Neural crest cell (in vitro differentiated cells): ENCODE measurements around the gene SPATA13. TPM values are rescaled to one million over a fixed set of nuclear protein-coding genes. Genes with fewer than 3 reads are reported as not detected.
"Not testable (repeated sequence)": the region's sequence is repeated elsewhere in the genome, so short reads cannot be mapped to it uniquely, and the experiment has no call there.

ENCODE experiments used
- DNase-seq: peaks from one replicate; pipeline ENCODE4 v3.0.0; 2021; ENCODE audit warnings: low read depth, mixed read lengths, low spot score
- H3K27ac Mint-ChIP-seq: one replicate; pipeline ENCODE4 v1.8.0; 2021; ENCODE audit warnings: mild to moderate bottlenecking, mixed read lengths; ENCODE audit not compliant: unreplicated experiment
- H3K27me3 Mint-ChIP-seq: 2 replicates; pipeline ENCODE4 v1.8.0; 2021; ENCODE audit warnings: low read depth, mild to moderate bottlenecking, mixed read lengths
- H3K36me3 Mint-ChIP-seq: 2 replicates; pipeline ENCODE4 v1.8.0; 2021; ENCODE audit warnings: low read depth, mild to moderate bottlenecking, mixed read lengths
- H3K4me1 Mint-ChIP-seq: 2 replicates; pipeline ENCODE4 v1.8.0; 2021; ENCODE audit warnings: mixed read lengths
- H3K4me3 Mint-ChIP-seq: one replicate; pipeline ENCODE4 v1.8.0; 2021; ENCODE audit warnings: mild to moderate bottlenecking, mixed read lengths
- H3K9me3 Mint-ChIP-seq: 2 replicates; pipeline ENCODE4 v1.8.0; 2021; ENCODE audit warnings: mixed read lengths
- total RNA-seq: library from RNA; stranded (reverse); gene quantifications from 2 replicates; pipeline ENCODE4 v1.2.1, GENCODE V29; 2021
- TF ChIP-seq, protein P1 (sequence below): fragments of 200-600 bp; sonication (generic); conservative IDR thresholded peaks from 2 replicates; pipeline ENCODE4 v1.5.0; 2021; ENCODE audit warnings: antibody characterized with exemption, mild to moderate bottlenecking

Gene SPATA13
- total RNA-seq, 1 donor from 2014 or later = 45.8 TPM

DNA sequence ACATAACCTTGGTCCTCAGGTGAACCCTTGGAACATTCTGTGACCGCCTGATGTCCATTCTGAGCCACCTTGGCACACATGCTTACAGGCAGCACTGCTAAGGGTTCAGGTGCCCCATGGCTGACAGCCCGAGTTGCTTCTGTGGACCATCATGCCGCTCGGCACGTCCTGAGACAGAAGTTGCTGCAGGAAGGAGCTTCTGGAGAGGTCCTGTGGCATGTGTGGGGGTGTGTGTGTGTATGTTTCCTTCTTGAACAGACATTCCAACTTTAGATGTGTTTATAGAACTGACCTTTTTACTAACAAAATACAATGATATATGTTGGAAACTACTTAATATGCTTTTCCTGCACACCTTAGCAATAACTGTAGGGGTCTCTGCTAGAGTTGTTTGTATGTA lies 144.1 kb downstream of the SPATA13 start:
- Mint-ChIP-seq H3K27me3 (no peaks in the 10 kb centered on the region), H3K36me3 (peaks cover 2% of the 10 kb centered on the region)
- TF ChIP-seq, protein P1, sequence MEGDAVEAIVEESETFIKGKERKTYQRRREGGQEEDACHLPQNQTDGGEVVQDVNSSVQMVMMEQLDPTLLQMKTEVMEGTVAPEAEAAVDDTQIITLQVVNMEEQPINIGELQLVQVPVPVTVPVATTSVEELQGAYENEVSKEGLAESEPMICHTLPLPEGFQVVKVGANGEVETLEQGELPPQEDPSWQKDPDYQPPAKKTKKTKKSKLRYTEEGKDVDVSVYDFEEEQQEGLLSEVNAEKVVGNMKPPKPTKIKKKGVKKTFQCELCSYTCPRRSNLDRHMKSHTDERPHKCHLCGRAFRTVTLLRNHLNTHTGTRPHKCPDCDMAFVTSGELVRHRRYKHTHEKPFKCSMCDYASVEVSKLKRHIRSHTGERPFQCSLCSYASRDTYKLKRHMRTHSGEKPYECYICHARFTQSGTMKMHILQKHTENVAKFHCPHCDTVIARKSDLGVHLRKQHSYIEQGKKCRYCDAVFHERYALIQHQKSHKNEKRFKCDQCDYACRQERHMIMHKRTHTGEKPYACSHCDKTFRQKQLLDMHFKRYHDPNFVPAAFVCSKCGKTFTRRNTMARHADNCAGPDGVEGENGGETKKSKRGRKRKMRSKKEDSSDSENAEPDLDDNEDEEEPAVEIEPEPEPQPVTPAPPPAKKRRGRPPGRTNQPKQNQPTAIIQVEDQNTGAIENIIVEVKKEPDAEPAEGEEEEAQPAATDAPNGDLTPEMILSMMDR = no peak

DNA sequence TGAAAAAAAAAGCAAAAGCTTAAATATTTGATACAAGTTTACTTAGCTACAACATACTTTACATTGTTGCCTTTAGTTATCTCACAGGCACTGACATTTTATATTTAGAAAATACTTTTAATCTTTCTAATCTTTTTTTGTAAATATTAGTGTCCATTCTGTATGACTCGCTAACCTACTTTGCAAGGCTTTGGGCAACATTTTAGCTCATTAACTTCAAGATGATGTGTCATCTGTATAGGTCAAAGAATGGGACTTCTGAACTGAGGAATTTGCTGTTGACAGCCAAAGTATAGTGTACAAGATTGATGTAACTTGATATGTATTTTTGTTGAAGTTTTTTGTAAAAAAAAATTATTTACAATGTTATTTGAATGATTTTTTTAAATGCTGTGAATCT lies 146.1 kb downstream of the SPATA13 start:
- no peaks in the 10 kb centered on the region for H3K9me3 Mint-ChIP-seq
- H3K36me3 Mint-ChIP-seq = peaks cover 2% of the 10 kb centered on the region
- DNase-seq = no peak
- no peak overlapping the region for H3K4me3 Mint-ChIP-seq
- no peaks in the 10 kb centered on the region for H3K4me1 Mint-ChIP-seq
- TF ChIP-seq, protein P1 = no peak
- H3K27me3 Mint-ChIP-seq = no peaks in the 10 kb centered on the region
- H3K27ac Mint-ChIP-seq = no peak overlapping the region

More for the DNA sequence above, 144.1 kb downstream of the SPATA13 start:
- H3K4me3 Mint-ChIP-seq = no peak overlapping the region
- DNase-seq = no peak
- no peaks in the 10 kb centered on the region for H3K4me1 Mint-ChIP-seq
- no peak overlapping the region for H3K27ac Mint-ChIP-seq
- no peaks in the 10 kb centered on the region for H3K9me3 Mint-ChIP-seq

DNA sequence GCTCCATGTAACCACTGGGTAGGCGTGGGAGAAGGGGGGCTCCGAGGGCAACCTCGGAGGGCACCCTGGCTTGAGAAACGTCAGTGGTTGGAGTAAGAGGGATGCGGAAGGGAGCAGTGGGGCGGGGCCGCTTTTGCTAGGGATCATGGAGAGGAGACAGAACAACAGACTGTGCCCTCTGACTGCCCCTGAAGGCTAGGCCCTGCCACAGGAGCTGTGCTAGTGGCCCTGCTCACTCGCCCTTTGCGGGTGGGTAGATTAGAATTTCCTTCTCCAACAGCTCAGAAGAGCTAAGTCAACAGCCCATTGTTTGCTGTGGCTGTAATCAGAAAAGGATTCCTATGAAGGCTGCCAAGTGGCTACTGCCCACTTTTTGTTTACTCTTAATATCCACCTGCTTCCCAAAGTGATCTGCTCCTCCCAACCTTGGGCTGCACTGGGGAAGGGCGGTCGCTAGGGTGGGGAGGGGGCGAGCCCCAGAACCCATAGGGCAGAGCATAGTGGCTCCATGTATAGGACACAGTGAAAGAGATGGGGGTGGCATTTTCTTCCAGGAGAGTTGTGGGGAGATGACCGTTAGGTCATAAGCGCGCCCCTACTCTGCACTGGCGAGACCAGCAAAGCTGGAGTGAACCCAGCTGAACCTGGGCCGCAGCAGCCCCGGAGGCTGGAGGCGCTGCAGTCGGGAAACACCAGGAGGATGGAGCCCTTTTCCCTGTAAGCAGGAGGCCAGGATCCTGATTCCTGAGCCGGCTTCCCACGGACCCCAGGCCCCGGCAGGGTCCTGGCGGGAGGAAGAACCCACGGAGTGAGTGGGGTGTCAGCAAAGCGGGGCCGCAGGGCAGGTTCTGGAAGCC lies 146.9 kb downstream of the SPATA13 start:
- Mint-ChIP-seq H3K36me3 (peaks cover 2% of the 10 kb centered on the region), H3K9me3 (no peaks in the 10 kb centered on the region), H3K4me3 (no peak overlapping the region), H3K27ac (no peak overlapping the region), H3K4me1 (no peaks in the 10 kb centered on the region), H3K27me3 (no peaks in the 10 kb centered on the region)
- DNase-seq = no peak
- TF ChIP-seq, protein P1 = no peak

DNA sequence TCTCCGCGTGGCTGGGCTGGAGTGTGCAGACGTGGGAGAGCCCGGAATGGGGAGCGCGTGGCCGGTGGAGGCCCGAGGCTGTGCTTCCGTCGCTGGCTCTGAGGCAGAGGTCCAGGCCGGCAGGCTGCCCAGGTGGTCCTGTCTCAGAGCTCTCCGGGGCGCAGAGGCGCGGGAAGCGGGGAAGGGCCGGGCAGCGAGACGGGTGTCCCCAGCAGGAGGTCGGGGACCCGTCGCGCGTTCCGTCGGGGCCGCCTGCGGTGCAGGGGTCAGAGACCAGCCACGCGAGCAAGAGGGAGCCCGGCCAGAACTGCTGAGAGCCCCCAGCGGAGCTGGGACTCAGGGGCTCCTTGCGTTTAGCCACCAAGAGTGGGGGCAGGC lies 147.5 kb downstream of the SPATA13 start:
- TF ChIP-seq, protein P1 = no peak
- Mint-ChIP-seq H3K9me3 (no peaks in the 10 kb centered on the region), H3K4me3 (no peak overlapping the region), H3K27ac (no peak overlapping the region), H3K4me1 (no peaks in the 10 kb centered on the region), H3K27me3 (no peaks in the 10 kb centered on the region), H3K36me3 (peaks cover 2% of the 10 kb centered on the region)
- no peak for DNase-seq

DNA sequence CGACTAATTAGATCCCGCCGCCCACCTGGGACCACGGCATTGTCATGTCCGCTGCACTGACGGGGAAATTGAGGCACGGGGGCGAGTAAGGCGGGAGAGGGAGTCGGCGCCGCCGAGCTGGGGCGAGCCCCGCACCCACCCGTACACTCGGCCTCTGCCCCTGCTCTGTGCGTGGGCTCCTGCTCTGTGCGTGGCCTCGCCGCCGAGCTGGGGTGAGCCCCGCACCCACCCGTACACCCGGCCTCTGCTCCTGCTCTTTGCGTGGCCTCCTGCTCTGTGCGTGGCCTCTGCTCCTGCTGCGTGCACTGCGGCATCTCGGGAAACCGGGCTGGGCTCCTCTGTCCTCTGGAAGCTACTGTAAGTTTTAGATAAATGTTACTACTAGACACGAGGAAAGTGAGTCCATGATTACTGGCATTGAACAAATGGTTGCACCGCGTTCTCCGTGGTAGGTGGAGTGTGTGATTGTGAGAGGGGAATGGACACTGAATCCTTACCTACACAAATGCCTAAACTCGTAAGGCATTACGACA lies 148.0 kb downstream of the SPATA13 start:
- DNase-seq = no peak
- Mint-ChIP-seq H3K4me3 (no peak overlapping the region), H3K9me3 (no peaks in the 10 kb centered on the region), H3K27me3 (no peaks in the 10 kb centered on the region), H3K36me3 (peaks cover 2% of the 10 kb centered on the region), H3K4me1 (no peaks in the 10 kb centered on the region), H3K27ac (no peak overlapping the region)
- TF ChIP-seq, protein P1 = no peak

DNA sequence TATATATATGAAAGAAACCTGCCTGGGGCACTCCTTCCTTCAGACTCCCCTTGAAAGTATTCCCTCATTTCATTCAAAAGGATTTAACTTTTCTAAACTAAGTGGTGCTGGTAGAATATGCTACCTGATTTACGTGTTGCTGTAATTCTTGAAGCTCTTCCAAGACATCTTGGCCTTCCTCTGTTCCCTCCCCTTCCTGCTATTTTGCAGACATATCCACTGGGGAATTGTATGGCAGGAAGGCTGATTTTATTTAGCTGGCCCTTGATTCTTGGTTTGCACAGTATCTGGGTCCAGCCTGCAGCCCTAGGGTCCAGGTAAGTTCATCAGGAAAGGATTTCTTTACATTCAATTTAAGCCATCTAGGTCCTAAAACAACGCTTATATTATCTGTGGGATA lies 148.8 kb downstream of the SPATA13 start, which contains the start of gene C1QTNF9:
Gene C1QTNF9 (plus strand): TSS at position 281 of the 400 bp plus-strand sequence. CDS start 6,424 bp downstream, outside the sequence.
- not testable (repeated sequence) for H3K36me3 Mint-ChIP-seq, H3K9me3 Mint-ChIP-seq, DNase-seq, H3K4me1 Mint-ChIP-seq, H3K27ac Mint-ChIP-seq, H3K27me3 Mint-ChIP-seq
- H3K4me3 Mint-ChIP-seq = peak within 1 kb of the TSS; percentile 13
